Measurements from ENCODE around the gene SMARCE1. TPM values are rescaled to one million over a fixed set of nuclear protein-coding genes. Genes with fewer than 3 reads are reported as not detected.
A peak's percentile ranks its signal among the peaks of the same experiment; 100 is the strongest.
"Not testable (repeated sequence)": the region's sequence is repeated elsewhere in the genome, so short reads cannot be mapped to it uniquely, and the experiment has no call there.

The SMARCE1 gene
- total RNA-seq, 1 donor from 2014 or later, result 49.5 TPM

DNA sequence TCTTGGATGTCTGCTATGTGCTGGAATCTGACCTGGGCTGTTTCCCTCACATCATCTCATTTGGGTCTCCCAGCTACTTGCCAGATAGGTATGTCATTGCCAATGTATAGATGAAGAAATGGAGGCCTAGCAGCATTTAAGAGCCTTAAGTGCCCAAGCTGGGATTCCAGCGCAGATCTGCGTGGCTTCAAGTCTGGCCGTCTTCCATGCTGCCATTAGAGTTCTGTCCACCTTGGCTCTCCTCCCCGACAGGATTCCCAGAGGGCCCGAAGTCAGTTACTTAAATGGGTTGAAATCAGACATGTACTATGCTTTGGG, 49.4 kb downstream of the SMARCE1 start:
- ATAC-seq (ENCODE audit: poor library complexity) (no peak), DNase-seq (no peak)
- intact Hi-C loops (cut with DNase I), result no loop called here

DNA sequence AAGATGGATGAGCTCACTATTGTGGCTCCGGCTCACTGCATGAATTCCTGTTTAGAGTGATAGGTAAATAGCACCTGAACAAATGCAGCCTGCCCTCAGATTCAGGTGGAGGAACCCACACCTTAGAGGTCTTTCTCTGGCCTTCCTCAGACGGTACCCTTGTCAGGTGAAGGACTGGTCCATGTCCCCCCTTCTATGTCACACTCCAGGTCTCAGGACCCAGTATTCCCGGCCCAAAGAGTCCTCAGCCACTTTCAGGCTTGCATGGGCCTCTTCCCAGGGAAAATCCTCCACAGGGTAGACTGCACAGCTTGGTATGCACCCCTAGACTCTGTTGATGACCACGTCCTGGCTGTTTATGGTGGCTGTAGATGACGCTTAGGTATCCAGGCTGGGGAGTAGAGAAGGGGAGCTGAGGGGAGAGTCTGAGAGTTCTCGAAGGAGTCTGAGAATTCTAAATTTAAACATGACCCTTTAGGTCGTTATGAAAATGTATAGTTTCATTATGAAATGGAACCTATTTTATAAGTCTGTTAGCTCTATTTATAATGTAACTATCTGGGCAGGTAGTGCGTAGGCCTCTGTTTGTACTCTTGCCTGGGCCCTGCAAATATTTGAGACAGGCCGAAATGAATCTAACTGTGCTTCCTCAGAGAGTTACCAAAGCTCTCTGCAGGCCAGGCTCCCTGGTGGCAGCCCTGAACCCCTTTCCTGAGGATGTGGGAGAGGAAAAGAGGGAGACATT, 49.9 kb downstream of the SMARCE1 start:
- DNase-seq (no peak), ATAC-seq (ENCODE audit: poor library complexity) (no peak)
- intact Hi-C loops (cut with DNase I), result no loop called here

DNA sequence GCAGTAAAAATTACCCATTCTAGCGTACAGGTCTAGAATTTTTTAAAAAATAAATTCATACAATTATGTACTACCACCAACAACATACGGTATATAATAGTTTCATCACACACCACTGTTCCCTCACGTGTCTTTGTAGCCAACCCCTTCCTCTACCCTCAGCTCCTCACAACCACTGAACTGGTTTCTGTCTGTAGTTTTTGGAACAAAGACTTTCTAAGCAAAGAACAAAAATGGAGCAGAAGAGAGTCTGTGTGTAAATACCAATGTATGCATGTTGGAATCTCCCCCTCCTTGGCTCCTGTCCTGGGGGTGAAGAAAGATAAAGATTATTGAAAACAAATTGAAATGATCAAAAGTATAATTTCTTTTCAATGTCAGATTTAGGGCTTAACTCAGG, 50.5 kb downstream of the SMARCE1 start:
- DNase-seq (no peak), ATAC-seq (ENCODE audit: poor library complexity) (no peak)
- intact Hi-C loops (cut with DNase I), result no loop called here

DNA sequence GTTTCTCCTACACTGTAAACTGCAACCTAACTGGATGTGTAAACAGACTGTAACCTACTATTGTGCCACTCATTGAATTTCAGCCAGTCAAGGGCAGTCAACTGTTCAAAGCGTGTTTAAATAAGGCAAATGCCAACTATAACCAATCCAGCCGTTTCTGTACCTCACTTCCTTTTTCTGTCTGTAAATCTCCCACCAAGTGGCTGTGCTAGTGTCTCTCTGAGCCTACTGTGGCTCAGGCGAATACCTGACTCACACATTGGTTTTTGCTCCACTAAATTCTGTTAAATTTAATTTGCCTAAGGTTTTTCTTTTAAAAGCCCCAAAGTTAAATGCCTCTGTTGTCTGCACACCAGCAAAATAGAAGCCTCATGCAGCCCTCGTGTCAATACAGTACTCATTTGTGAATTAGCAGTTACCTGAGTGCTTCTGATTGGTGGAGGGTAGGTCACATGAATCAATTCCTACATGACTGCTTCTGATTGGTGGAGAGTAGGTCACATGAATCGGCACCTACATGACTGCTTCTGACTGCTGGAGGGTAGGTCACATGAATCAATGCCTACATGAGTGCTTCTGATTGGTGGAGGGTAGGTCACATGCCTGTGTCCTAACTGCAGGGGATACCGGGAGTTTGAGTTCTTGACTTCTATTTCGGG, 51.2 kb downstream of the SMARCE1 start:
- no peak for ATAC-seq (ENCODE audit: poor library complexity)
- DNase-seq, result no peak
- intact Hi-C loops (cut with DNase I), result no loop called here

DNA sequence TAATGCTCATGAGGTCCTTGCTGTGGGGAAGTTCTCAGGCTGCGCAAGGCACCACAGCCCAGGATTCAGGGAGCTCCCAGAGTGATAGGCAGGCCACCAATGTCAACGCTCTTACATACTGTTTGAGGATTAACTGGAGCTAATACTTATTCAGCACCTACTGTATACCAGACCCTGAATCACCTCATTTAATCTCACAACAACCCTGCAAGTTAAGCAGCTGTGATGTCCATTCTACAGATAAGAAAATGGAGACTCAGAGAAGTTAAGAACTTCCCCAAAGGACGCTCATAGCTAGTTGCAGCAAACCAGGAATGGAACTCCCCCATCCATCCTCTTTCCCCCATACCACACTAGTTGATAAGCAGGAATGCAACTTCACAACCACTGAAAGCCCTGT, 56.9 kb downstream of the SMARCE1 start:
- no peak for DNase-seq
- intact Hi-C loops (cut with DNase I), result no loop called here
- no peak for ATAC-seq (ENCODE audit: poor library complexity)

DNA sequence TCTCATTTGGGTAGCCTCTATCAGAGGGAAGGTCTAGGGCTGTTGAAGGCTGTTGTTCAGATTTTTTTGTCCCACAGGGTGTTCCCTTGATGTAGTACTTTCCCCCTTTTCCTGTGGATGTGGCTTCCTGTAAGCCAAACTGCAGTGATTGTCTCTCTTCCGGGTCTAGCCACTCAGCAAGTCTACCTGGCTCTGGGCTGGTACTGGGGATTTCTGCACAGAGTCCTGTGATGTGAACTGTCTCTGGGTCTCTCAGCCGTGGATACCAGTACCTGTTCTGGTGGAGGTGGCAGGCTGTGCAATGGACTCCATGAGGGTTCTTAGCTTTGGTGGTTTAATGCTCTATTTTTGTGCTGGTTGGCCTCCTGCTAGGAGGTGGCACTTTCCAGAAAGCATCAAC, 59.1 kb downstream of the SMARCE1 start:
- intact Hi-C loops (cut with DNase I), result no loop called here
- ATAC-seq (ENCODE audit: poor library complexity) (no peak), DNase-seq (no peak)

- intact Hi-C loops (cut with DNase I); ATAC-seq (ENCODE audit: poor library complexity); DNase-seq: not testable (repeated sequence)
Measured at GRCh38 chr17:40586264-40586663, 61.4 kb downstream of the SMARCE1 start.

DNA sequence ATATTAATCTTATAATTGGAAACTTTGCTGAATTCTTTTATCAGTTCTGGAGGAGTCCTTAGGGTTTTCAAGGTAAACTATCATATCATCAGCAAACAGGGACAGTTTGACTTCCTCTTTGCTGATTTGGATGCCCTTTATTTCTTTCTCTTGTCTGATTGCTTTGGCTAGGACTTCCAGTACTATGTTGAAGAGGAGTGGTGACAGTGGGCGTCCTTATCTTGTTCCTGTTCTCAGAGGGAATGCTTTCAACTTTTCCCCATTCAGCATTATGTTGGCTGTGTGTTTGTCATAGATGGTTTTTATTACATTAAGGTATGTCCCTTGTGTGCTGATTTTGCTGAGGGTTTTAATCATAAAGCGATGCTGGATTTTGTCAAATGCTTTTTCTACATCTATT, 62.7 kb downstream of the SMARCE1 start:
- intact Hi-C loops (cut with DNase I); DNase-seq; ATAC-seq (ENCODE audit: poor library complexity): not testable (repeated sequence)

DNA sequence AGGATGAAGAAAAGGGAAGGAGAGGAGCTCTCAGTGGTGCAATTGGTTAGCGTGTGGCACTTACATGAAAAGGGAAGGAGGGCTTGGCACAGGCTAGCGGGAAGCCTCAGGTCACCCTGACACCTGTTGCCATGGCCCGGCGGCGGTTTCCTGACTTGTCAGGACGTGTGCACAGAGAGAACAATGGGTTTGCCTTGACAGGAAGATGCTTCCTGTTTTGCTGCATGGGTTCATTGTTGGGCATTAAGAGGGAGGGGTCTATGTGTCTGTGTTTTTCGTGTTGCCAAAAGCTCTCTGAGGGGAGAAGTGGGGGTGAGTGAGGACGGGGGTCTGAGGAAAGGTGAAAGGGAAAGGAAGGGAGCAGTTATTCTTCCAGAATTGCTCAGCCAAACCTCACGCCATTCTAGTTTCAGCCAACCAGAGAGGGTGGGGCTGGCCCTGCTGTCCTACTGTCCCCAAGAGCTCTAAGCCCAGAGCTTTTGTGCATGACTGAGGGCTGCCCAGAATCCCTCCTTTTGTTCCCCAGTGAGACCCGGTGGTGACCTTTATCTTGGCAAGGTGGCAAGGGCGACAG, 65.2 kb downstream of the SMARCE1 start:
- DNase-seq (peak; percentile 75), ATAC-seq (ENCODE audit: poor library complexity) (peak; percentile 59)
- intact Hi-C loops (cut with DNase I), result no loop called here

- no peak for DNase-seq
- no peak for ATAC-seq (ENCODE audit: poor library complexity)
- intact Hi-C loops (cut with DNase I), result no loop called here
Measured at GRCh38 chr17:40580140-40580539, 67.5 kb downstream of the SMARCE1 start.

GRCh38 chr17:40579471-40579870, 68.1 kb downstream of the SMARCE1 start:
- intact Hi-C loops (cut with DNase I), result no loop called here
- DNase-seq (no peak), ATAC-seq (ENCODE audit: poor library complexity) (no peak)

DNA sequence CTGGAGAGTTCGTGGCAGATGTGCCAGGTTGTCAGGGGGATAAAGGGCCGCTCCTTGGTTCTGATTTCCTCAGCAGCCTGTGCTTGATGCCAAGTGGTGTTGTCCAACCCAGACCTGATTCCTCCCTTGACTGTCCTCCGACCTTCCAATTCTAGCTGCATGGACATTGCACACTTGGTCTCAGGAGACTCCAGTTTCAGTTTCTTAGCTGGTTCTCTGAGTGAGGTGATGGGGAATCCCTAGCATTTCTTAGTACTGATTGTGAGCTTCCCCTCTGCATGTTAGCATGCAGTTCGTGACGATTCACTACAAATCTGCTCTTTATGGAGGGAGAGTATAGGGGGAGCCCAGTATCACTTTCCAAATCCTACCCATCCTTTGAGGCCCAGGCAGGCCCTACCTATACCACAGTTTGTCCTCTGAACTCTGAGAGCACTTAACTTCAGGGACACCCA, 70.0 kb downstream of the SMARCE1 start:
- DNase-seq (no peak), ATAC-seq (ENCODE audit: poor library complexity) (no peak)
- intact Hi-C loops (cut with DNase I), result no loop called here

DNA sequence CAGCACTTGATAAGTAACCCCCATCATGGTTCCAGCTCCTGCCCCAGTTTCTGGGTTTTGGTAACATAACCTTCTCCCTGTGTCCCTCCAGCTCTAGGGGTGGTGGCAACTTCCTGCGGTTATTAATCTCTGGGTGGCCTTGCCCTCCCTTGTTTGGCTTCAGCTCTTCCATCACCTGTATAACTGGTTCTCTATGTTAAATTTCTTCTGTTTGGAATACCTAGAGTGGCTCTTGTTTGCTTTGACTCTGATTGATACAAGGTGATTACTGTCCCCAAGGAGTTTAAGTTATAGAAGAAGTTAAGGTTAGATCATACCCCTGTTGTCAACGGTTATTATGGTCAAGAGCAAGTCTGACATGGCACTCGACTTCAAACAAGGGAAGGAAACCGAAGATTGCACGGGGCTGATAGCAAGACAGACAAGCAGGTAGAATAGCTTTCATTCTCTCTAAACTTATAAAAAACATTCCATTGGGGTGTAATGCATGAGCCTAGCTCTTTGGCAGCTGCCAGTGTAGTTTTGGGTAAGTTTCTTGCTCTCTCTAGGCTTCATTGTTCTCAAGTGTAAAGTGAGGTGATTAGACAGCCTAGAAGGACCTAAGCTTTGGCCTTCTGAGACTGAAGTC, 71.4 kb downstream of the SMARCE1 start:
- DNase-seq (no peak), ATAC-seq (ENCODE audit: poor library complexity) (no peak)

More for the DNA sequence above, 71.4 kb downstream of the SMARCE1 start:
- intact Hi-C loops (cut with DNase I), result no loop called here

Other genes with a start within 250 kb of the SMARCE1 start
- 2.9 TPM for gene TOP2A, start 229.9 kb downstream of the SMARCE1 start, total RNA-seq
- gene IGFBP4, start 204.4 kb downstream of the SMARCE1 start, total RNA-seq, result 157 TPM
- gene TNS4, start 146.2 kb downstream of the SMARCE1 start, total RNA-seq, result not detected
- gene CCR7, start 82.3 kb downstream of the SMARCE1 start, total RNA-seq, result not detected
- not detected for gene KRT222, start 17.4 kb upstream of the SMARCE1 start, total RNA-seq
- not detected for gene KRT24, start 55.9 kb upstream of the SMARCE1 start, total RNA-seq
- gene KRT25, start 107.5 kb upstream of the SMARCE1 start, total RNA-seq, result not detected
- gene KRT26, start 124.4 kb upstream of the SMARCE1 start, total RNA-seq, result not detected
- not detected for gene KRT27, start 134.7 kb upstream of the SMARCE1 start, total RNA-seq
- not detected for gene KRT28, start 152.1 kb upstream of the SMARCE1 start, total RNA-seq
- gene KRT10, start 174.8 kb upstream of the SMARCE1 start, total RNA-seq, result 50.3 TPM
- not detected for gene KRT12, start 219.4 kb upstream of the SMARCE1 start, total RNA-seq
- gene KRT20, start 237.4 kb upstream of the SMARCE1 start, total RNA-seq, result not detected